T1000 (cell line): Measurements from ENCODE around the gene LAS1L.
A peak's percentile ranks its signal among the peaks of the same experiment; 100 is the strongest.
"Not testable (repeated sequence)": the region's sequence is repeated elsewhere in the genome, so short reads cannot be mapped to it uniquely, and the experiment has no call there.

Experiments
- DNase-seq: peaks from one replicate; lab custom pipeline; 2025; ENCODE audit warnings: mixed read lengths; lab: John Stamatoyannopoulos, UW

LAS1L gene

DNA sequence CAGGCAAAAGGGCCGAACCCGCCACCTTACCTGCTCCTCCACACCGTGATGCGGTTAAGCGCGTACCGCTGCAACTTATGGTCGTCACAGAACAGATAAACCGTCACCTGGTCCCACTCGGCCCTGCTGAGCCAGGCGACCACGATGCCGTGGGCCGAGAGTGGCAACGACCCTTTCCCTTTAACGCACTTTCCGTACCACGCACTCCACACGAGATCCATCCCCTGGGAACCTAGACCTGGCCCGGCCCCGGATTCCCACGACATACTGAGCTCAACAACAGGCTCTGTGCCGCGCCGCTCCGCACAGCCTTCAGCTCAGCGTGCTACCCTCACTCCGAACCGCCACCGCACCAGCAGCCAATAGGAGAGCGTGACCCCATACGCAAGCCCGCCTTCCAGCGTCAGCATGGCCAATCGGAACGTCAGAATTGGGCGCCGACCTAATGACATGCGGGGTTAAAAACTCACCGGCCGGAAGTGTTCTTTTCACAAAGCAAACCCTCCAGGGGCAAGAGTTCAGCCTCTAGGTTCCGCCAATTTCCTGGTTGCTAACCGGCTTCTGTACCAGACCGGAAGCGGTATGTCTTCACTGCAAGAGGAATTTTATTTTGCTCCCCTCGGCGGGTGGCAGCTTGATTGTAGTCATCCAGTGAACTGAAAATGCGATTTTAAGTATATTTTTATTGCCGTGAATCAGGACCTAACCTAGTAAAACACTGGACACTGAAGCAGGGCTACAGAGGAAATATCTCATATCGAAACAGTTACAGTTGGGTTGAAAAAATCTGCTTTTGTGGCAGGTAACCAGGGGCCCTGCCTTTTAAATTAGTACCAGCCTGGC is at the start of gene LAS1L:
LAS1L (minus strand) TSS at position 338 of the 843 bp plus-strand sequence; CDS start at position 266, 72 bp downstream.
- peak; percentile 90 for DNase-seq

DNA sequence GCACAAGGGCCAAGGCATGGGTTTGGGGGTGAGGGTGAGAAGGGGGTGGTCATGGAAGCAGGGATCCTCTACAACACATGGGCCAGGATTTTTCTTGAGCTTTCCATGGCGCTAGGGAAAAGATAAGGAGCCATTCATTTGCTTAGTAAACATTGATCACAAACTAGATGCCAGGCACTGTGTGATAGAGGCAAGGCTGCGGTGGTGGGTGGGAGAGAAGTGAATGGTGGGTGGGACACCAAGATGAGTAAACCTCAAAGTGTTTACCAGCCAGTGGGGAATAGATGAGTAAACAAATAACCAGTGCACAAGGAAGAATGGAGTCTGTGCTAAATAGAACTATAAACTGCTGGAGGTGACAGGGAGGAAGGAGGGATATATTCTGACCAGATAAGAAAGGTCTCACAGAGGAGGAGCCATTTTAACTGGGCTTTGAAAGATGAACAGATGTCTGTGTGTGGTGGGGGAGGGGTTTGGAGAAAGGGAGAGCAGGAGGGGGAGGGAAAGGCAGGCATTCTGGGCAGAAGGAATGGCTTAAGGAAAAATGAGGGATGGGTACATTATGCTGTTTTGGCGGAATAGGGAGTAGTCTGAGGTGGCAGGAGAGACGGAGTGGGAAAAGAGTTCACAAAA is 48.0 kb upstream of the LAS1L start:
- no peak for DNase-seq

DNA sequence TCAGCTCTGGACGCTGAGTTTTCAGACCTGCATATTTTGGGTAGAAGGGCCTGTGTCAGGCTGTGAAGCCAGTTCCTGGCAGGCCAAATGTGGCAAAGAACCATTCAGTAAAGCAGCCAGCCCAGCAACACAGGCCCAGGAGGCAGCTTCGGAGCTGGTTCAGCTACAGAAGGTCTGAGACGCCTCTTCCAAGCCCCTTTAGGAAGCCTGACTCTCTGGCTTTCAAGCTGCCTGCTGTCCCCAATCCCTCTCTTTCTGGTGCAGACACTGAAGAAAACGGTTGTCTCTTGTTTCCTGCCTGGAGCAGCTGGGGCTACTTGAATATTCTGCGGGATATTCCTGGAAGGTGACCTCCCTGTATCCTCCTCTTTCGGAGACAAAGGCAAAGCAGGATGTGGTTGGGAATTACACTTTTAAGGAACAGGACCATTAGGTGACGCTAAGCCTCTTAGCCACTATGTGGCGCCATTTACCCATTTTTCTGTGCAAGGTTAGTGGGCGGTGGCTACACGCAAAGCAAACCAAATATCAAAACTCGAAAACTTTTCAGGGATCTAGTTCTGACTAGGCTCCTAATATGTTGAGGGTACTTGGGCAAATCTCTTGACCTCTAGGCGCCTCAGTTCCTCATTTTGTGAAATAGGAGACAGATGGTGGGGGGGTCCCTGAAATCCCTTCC is 47.2 kb upstream of the LAS1L start:
- peak; percentile 16 for DNase-seq

DNA sequence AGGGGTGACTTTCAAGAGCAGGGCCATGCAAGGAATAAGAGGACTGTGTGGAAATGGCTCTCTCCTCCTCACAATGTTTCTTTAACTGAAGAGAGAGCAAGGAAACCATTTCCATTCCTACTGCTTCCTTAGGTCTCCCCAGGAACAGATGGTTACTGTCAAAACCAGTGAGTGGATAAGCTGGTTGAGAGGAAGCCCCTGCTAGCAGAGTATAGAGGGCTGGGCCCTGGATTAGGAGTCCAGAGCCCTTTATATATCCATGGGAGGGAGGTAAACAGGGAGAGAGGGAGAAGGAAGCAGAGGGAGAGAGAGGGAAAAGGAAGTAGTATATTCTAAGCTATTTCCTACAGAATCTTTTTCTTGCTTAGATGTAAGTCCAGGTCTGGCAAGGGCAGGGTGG is 43.8 kb upstream of the LAS1L start:
- DNase-seq, result no peak

DNA sequence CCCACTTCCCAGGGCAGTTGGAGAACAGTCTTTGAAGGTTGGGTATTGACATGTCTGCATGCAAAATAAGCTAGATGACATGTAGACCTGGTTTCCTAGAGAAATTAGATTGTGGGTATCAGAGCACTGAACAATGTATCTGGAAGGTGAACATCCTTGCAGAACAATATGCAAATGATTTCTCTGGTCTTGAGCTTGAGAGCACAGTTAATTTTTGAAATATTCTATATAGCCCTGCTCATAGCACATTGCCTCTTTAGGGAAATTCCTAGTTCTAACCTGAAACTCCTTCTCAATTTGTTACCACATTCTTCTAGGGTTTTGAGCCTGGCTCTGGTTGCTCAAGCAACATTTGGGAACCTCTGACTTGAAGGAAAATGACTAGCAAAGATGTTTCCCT is 41.6 kb upstream of the LAS1L start:
- no peak for DNase-seq

DNA sequence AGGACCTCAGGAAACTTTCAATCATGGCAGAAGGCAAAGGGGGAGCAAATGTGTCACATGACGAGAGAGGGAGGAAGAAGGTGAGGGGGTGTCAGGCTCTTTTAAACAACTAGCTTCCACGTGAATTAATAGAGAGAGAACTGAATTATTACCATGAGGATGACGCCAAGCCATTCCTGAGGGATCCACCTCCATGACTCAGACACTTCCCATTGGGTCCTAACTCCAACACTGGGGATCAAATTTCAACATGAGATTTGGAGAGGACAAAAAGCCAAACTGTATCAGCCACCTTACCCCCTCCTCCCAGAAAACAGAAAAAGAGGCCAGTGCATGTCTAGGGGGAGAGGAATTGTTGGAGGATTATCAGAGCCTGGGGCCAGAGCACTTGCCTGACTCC is 40.4 kb upstream of the LAS1L start:
- DNase-seq, result no peak

DNA sequence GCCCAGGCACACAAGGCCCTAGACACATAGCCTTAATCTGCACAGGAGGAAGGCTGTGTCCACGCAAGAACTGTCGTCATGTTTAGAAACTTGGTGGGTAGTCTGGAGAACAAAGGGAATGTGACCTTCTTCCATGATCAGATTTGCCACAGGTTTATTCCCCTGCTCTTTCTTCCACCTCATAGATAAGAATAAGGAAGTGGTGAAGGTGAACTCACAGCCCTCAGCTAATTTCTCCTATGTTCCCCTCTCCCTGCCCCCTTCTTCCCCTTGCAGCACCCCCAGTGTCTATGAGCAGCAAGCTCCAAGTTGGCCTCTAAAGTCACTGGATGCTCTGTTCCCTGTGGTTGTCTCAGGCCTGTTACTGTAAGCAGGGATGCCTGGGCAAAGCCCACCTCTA is 39.8 kb upstream of the LAS1L start:
- no peak for DNase-seq

DNA sequence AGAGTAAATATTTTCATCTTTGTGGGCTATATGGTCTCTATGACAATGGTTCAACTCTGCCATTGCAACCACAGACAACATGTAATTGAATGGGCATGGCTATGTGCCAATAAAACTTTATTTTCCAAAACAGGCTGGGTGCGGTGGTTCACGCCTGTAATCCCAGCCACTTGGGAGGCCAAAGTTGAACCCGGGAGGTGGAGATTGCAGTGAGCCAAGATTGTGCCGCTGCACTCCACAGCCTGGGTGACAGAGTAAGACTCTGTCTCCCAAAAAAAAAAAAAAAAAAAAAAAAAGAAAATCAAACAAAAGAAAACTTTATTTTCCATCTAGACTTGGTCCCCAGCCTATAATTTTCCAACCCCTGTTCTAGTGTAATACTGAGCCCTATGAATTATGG is 38.4 kb upstream of the LAS1L start:
- no peak for DNase-seq

DNA sequence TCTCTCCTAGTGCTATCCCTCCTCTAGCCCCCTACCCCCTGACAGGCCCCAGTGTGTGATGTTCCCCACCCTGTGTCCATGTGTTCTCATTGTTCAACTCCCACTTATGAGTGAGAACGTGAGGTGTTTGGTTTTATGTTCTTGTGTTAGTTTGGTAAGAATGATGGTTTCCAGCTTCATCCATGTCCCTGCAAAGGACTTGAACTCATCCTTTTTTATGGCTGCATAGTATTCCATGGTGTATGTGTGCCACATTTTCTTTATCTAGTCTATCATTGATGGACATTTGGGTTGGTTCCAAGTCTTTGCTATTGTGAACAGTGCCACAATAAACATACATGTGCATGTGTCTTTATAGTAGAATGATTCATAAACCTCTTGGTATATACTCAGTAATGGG is 28.3 kb upstream of the LAS1L start:
- DNase-seq, result not testable (repeated sequence)

DNA sequence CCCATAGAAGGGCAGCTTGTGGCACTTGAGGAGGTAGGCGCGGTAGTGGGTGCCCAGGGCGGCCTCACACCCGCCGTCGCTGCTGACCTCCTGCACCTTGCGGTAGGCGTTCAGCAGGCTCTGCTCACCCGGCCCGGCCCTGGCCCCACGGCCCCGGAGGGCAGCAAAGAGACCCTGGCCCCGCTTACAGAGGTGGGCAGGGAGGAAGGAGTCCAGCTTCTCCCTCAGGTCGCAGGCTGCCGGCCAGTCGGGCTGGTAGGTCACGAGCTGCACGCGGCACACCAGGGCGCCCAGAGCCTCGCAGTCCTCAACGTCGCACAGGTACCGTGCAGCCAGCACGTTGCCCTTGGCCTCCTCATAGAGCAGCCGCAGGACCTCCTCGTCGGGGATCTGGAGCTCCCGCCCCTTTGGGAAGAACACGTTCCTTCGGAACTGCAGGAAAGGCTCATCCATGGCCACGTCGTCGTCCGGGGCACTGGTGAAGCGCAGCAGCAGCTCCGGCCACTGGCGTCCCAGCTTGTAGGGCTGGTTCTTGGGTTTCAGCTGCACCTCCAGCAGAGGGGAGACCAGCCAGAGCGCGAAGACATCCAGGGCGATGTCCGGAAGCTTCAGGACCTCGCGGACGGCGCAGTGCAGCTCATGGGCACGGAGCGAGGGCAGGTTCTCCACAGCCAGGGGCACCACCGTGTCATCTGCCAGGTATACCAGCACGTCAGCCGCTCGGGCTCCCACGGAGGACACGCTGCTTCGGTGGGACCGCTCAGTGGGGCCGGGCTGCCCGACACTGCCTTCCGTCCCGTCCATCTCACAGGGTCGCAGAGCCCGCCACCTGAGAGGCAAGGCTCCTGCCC is 17.1 kb upstream of the LAS1L start:
- no peak for DNase-seq

DNA sequence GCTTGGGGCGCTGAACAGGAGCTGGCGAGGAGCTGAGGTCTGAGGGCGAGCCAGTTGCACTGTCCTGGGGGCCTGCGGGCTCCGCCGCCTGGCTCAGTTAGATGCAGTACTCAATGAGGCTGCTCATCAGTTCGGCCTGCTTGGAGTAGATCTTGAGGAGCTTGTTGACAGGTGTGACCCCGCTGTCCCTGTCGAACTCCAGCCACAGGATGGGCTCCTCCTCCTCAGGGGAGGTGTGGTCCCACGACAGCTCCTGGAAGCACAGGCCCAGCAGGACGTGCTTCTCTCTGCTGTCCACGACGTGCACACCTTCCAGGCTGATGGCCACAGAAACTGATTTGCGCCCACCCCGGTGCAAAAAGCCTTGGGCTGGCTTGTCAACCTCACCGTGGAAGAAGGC is 16.5 kb upstream of the LAS1L start:
- no peak for DNase-seq

DNA sequence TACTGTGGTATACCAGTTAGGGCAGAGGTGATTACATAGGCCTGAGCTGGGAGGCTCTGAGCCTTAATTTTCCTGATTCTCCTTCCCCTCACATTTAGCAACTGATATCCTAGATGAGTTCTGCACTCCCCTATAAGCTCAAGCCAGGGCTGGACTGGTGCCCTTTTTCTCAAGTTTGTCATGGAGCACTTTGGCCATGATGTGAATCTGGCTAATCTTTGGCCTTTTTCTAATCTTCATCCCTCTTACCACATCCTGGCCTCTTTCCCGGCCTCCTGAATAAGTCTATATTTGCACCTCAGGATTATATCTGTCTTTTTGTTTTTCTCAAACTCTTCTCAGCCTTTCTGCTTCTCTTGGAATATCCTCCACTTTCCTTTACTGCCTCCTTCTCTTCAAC is 10.9 kb upstream of the LAS1L start:
- DNase-seq, result no peak

DNA sequence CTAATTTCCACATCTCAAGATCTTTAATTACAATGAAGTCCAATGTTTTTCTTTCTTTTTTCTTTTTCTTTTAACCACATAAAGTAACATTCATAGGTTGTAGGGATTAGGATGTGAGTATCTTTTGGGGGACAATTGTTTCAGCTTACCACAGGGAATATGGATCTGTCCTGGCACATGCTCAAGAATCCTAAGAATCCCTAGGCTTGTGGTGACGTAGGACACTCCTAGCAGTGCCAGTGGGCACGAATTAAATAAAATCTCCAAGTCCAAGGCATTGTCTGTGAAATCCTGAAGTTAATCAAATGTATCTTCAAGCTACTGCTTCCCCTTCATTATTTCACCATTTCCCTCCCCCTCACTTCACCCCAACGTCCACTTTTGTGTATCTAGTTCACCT is 2.6 kb upstream of the LAS1L start:
- no peak for DNase-seq

DNA sequence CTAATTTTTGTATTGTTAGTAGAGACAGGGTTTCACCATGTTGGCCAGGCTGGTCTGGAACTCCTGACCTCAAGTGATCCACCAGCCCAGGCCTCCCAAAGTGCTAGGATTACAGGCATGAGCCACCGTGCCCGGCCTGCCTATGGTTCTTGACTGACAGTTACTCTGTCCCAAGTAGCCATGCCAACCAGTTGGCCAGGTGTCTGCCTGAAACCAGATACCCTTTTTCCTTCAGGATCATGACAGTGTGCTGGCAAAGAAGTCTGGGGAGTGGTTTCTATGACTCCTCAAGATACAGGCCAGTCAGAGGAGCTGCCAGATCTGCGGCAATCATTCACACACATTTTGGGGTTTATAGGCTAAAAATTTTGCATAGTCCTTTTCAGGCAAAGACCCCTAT is 1.7 kb upstream of the LAS1L start:
- no peak for DNase-seq

DNA sequence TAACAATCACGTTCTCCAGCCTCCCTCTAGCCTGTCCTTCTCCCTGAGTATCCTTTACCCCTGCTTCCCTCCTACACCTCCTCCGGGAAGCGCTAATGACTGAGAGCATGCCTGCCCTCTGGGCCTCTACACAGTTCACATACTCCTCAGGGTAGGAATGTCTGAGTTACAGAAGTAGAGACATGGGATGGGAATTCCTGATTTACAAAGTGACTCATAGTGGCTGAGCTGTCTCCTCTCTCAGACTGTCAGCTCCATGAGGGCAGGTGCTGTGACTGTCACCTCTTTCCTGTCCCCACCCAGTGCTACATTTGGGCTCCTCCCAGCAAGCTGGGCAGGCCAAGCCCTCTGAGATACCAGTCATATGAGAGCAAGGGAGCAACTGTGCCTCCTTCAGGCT is 2.6 kb downstream of the LAS1L start:
- DNase-seq, result no peak

DNA sequence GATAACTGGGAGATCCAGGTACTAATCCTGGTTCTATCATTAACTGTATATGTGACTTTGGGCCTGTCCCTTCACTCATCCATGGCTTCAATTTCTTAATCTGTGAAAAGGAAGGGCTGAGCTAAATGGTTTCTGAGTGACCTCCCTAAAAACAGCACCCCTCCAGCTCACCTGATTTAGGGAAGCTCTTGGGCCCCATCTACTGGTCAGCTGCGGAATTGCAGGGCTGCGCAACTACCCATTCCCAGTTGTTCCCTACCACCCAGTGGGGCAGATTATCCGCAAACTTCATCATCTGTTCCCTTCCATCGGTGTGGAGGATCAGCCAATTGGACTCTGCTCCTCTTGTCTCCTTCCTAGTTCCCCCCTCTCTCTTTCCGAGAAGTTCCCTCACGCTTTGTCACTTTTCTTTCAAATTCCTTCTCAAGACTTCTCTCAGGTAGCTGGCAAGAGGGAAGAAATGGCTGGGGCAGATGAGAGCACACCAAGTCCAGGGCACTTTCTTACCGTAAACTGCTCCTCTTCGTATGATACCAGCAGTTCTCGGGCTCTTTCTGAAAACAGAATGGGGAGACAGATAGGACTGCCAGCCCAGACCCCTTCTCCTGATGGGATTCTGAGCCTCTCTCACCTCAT is 5.8 kb downstream of the LAS1L start:
- peak; percentile 37 for DNase-seq

DNA sequence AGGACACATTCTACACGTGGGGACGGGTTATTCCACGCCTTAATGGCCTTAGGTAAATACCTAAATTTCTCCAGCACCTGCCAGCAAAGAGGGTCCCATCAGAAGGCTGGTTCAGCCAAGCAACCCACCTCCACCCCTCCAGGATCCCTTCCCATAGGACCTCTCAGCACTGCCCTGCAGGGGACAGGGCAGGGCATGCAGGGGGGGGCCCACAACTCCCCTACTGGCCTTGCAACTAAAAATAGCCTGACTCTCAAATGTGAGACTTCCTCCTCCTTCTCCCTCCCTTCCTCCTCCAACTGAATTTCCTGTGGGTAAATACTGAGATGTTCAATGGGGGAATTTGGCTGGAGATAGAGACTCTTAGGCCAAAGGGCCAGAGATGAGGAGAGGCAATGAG is 6.3 kb downstream of the LAS1L start:
- no peak for DNase-seq

DNA sequence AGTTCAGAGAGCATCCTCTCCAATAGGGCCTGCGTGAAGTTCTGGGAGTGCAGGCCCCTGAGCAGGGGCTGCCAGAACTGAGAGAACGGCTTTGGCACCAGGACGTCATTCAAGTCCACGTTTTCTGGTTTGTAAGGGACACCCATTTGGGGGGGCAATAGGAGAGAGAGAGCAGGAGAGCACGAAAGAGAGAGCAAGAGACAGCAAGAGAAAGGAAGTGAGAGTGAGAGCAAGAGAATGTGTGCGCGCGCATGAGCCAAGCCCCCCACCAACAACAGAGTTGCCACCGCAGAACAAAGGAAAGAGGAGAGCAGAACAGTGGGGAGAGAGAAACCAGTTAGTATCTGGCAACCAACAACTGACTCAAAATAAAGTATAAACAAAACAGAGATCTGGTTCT is 10.4 kb downstream of the LAS1L start:
- no peak for DNase-seq

DNA sequence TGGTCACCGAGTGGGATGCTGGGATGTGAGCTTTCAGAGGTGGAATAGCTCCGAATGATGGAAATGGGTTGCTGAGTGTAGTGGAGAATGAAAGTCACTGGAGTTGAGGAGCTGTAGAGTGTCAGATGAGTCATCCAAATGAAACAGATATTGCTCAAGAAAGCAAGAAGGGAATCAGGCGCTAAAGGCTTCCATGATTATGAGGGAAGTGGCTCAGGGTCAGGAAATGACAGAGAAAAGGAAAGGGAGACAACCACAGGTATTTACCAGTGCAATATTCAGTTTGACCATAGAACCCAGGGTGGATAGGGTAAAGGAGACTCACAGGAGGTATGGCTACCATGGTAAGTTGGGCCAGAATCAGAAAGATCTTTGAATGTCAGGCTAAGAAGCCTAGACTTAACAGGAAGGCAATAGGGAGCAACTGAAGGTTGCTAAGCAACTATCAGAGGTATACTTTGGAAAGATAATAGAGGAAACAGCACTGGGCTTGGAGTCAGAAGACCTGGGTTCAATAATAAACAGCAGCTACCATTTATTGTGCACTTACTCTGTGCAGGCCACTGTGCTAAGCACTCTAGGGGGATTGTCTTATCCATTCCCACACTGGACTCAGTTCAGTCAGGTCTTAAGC is 11.7 kb downstream of the LAS1L start:
- DNase-seq, result no peak

DNA sequence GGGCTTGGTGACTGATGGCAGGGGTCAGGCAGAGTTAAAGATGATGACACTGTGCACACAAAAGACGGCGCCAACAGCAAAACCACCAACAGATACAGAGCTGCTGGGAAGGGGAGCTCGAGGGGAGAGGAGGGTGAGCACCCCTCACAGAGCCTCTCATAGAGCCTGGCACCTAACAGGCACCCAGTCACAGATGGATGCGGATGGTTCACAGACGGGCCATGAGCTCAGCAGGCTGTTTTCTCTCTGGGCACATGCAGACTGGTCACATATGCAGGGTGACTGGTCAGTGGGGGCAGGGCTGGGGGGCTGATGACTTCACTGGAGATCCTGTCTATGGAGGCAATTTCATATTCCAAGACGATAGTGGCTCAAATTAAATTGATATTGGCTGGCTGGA is 15.1 kb downstream of the LAS1L start:
- DNase-seq, result not testable (repeated sequence)

DNA sequence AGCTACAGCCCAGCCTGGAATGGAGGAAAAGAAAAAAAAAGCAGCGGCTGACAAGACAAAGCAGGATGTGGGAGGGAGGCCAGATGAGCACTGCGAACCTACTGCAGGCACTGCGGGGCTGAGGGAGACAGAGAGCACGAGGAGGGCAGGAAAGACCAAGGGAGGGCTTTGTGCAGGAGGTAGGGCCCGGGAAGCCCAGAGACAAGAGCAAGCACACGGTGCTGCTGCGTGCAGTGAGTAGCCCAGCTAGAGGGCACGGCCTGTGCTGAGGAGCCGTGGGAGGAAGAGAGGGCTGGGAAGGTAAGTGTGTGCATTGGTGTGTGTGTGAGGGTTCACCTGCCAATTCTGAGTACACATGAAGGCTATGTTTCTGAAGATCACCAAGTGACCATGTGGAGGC is 15.6 kb downstream of the LAS1L start:
- DNase-seq, result not testable (repeated sequence)
